NCI-H69 (cell line): ENCODE data around the gene FRMD5.

Source experiments
- DNase-seq: peaks from one replicate; lab custom pipeline; 2025; lab: John Stamatoyannopoulos, UW

FRMD5 gene

DNA sequence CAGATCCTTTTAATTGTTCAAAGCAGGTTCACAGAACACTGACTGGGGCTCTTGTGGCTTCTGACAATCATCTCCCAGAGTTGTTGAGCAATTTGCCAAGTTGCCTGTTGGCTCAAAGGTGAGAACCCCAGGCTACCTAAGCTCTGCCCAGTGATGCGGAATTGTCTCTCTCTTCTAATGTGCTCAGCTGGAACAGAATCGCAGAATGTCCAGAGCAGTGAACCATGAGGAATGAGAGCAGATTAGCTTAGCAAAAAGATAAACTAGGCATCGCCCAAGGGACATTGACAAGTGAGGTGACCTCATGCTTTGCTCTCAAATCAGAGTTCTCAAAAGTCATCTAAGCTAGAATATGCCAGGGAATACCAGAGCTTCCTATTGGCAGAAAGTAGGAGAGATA, 220.2 kb downstream of the FRMD5 start:
- peak; percentile 83 for DNase-seq

DNA sequence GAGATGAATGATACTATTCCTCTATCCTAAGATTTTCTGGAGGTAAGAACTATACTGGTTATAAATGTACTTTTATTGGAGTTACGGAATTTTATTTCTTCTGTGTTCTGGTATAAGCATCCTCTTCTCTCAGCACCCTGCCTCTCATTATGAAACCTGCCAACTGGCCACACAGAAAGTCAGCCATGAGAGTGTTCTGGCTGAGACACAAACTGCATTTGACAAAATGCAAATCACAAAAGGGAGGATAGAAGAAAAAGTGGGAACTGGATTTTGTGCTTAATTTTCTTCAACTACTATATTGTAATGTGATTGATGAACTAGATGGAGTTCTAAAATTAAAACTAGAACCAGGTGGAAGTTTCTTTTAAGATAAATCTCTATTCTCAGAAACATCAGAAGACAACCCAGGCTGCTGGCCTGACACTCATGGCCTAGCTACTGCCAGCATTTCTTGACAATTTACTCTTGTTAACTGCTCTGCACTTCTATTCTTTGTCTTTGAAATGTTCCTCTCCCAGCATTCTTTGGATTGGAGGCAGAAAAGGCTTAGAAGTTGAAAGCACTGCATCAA, 225.2 kb downstream of the FRMD5 start:
- no peak for DNase-seq

DNA sequence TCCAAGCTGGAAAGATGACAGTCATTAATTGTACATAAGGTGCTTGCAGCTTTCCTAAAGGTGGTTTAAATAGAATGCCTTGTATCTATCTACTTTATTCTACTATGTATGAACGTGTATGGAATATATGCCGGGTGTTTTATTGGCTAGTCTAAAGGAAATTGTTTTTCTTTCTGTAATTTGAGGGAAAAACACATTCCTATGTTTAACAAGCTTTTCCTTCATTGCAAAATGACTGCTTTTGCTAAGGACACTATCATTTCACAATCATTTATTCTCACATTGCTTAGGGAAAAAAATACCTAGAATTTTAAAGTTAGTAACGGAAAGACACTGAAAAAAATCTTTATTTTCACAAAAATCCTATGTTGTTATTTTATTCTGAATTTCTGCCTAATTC, 226.5 kb downstream of the FRMD5 start:
- no peak for DNase-seq

DNA sequence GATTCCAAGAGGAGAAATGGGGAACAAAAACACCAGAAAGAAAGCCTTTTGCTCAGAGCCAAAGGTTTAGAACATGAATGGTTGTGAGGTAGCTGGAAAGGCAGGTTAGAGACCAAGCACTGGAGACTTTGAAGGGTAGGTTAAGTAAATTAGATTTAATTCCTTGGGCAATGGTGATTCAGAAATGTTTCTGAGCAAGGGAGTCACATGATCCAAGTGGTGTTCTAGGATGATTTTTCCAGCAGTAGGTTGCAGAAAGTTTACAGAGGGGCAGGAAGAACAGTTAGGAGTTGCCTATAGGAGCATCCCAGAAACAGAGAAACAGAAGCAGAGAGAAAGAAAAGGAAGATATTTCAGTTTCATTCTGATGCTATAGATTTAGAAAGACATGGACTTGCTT, 228.4 kb downstream of the FRMD5 start:
- DNase-seq: no peak

DNA sequence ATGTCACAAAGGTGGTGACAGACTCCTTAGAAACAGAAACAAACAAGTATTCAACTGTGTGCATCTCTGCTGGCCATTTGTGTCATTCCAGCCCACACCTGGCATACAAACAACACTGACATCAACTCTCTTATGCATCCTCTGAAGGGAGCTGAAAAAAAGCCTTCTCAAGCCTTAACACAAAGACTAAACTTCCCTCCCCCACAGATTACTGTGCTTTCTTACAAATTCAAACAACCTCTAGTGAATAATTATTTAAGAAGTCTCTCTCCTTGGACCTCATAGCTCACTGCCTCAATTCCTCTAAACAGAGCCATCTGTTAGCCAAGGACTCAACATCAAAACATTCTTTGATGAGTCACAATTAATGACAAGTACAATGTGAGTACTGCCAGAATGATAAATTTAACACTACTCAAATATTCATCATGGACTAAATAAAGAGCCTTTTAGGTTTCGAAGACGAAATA, 236.2 kb downstream of the FRMD5 start:
- peak; percentile 66 for DNase-seq

DNA sequence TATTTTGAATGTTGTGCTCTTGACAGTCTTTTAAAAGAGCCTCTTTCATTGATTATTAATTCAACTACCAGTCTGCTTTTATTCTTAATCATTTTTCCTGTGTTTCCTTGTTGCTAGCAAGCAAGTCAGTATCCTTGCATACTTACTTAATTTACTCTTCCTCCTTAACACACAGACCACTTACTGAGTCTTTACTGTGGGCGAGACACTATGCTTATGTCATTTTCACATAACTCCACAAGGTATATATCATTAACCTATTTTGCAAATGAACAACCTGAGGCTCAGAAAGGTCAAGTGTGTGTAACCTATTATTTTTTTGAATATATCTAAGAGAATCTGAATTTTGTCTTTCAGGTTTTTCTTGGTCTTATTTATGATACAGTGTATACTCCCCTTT, 237.3 kb downstream of the FRMD5 start:
- no peak for DNase-seq

DNA sequence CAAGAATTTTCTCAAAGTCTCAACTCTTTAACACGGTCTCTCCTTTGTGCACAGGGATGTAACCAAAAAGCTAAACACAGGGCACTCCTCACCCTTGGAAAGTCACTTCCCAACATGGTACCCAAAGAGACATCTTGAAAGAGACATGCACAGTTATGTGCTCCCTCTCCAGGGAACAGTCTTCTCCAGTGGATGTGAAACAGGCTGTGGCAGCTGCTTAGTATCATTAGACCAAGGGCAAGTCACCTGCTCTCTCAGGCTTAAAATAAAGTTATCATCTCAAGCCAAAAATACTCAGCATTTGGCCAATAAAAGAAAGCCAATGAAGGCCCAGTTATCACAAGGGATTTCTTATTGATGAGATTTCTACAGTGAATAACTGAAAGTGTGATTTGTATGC, 239.9 kb downstream of the FRMD5 start:
- no peak for DNase-seq

DNA sequence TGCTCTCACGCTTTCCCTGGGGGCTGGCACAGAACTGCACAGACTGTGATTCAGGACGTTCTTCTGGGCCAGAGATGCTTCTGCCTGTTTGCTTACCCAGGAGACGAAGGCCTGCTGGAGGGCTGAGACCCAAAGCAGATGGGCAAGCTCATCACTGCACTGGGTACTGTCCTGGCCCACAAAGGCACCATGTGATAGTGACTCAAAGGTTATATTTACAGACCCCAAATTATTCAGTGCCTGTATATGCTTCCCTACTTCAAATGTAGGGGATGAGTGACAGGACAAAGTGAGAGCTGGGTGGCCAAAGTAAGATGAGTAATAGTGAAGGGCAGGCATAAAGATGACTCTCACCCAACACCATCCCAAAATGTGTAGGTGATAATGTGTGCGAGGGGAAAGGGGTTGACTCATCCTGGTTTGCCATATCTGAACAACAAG, 240.9 kb downstream of the FRMD5 start:
- DNase-seq: no peak

DNA sequence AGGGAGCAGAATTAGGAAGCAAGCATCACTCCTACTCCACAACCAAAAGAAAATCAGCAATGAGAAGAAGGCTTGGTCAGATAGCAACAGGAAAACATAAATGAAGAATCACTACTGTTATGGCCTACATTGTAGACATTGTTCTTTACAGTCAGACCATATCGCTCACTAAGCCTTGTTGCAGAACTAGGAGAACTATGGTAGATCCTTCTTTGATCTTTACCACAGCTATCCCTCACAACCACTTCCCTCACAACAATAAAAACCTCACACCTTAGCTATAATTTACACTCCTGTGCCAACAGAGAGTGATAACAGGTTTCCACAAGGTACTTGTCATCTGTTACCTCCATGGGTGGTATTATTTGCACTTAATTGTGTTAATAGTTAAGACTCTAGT, 241.7 kb downstream of the FRMD5 start:
- no peak for DNase-seq

DNA sequence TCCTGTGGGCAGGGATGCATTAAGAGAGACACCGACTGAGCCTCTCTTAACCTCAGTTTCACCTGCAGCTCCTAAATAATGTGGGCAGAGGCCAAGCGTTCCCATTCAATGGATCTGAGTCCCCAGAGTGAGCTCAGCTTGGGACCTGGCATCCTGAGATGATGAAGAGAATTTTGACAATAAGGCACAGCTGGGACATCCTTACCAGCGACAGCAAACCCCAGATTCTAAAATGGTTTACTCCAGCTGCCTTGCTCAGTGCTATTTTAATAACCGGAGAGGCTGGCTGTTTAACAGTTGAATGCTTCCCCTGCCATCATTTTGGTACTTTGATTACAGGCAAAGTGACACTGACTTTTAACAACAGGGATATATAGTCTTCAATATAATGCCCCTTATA, 244.5 kb downstream of the FRMD5 start:
- DNase-seq: no peak

DNA sequence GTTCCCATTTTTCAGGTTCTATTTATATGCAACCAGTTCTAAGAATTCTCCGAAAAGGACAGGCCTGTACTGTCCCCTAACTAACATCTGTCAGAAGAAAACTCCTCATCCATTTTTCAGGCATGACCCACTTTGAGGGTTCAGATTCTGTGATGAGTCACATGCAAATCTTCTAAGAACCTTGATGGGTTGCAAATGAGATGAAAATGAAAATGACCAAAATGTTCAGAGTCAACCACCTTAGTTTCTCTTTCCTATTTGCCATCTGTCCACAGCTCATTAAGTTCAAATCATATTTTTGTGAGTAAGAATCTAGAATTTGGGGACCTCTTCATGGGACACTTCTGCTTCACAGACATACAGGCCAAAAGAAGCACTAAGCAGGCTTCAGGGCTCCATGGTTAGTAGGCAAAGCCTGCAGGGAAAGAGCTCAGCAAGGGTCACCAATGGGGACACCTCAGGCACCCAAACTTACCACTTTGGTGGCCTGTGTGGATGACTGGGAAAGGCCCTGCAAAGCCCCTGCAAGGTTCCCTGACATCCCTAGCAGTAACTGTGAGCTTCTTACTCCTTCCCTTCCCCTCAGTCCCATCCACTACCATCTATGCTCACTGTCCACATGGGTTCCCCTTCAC, 246.3 kb downstream of the FRMD5 start:
- no peak for DNase-seq

DNA sequence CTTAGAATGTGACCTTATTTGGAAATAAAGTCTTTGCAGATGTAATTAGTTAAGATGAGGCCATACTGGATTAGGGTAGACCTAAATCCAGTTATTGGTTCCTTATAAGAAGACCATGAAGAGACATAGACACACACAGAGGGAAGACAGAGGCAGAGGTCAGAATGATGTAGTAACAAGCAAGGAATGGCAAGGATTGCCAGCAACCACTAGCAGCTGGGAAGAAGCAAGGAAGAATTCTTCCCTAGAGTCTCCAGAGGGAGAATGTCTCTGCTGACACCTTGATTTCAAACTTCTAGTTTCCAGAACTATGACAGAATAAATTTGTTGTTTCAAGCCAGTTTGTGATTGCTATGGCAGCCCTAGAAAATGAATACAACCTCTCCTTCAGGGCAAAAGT, 251.6 kb downstream of the FRMD5 start:
- DNase-seq: no peak

DNA sequence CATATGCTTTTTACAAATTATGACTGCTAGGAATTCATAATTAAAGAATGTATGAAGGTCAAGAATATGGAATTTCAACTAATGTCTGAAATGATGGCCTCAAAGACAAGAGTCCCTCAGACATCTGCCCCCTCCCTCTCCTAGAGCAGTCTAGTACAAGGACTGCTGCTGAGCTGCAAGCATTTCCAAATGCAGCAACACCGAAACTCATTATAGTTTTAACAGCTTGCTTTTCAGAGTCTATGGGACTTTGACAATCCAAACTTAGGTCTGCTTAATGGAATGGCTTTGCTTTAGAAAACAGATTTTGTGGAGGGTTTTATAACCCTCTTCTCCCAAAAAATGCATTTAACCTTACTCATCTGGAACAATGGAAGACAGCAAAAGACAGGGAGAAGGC, 252.9 kb downstream of the FRMD5 start:
- no peak for DNase-seq

DNA sequence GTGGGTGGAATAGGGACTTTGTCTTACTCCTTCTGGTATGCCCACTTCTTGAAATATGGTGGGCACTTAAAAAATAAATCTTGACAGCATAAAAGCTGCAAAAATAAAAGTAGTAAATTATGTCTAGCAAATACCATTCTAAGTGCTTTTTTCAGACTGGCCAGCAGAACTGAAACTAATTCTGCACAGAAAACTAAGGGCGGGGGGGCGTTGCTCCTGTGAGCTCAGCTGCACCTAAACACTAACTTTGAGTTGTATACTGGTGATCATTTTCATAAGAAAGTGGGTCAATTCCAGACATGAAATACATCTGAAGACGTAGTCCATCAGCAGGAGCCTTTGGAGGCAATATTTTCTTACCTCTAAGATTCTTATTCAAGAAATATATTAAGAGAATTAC, 253.5 kb downstream of the FRMD5 start:
- DNase-seq: no peak

DNA sequence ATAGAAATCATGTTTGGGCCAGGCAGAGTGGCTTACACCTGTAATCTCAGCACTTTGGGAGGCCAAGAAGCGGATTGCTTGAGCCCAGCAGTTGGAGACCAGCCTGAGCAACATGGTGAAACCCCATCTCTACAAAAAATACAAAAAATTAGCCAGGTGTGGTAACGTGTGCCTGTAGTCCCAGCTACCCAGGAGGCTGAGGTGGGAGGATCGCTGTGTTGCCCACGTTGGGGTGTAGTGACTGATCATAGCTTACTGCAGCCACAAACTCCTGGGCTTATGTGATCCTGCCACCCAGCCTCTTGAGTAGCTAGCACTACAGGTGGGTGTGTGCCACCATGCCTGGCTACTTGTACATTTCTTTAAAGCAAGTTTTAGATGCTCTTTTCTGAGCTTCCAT, 254.0 kb downstream of the FRMD5 start:
- no peak for DNase-seq

DNA sequence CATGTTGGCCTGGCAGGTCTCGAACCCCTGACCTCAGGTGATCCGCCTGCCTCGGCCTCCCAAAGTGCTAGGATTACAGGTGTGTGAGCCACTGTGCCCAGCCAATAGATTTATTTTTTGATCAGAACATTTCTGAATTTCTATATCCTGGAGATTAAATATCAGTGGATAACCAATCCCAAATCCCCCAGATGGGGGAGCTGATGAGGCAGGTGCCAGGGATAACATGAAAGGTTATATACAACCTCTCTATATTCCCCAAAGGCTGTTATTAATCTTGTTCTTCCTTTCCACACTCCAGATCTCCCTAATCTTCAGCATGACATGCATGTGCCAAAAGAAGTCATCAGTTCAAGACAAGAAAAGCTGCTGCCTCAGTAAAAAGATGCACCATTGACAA, 256.0 kb downstream of the FRMD5 start:
- peak; percentile 60 for DNase-seq

DNA sequence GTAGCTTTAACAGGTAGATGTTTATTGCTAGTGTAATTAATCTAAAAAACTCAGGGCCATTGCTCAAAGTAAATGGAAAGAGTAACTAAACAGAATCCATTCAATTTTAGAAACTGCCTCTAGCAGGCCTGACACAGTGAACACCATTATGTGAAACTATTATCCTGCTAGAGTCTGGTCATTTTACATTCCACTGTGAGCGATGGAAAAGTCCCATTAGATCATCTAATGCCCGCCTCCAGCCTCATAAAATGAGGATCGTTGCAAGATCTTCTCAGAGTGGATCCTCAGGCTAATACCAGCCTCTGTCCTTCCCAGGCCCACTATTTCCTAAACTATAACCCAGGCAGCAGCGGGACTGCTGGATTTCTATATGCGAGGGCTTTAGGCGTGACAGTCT, 260.6 kb downstream of the FRMD5 start:
- no peak for DNase-seq

DNA sequence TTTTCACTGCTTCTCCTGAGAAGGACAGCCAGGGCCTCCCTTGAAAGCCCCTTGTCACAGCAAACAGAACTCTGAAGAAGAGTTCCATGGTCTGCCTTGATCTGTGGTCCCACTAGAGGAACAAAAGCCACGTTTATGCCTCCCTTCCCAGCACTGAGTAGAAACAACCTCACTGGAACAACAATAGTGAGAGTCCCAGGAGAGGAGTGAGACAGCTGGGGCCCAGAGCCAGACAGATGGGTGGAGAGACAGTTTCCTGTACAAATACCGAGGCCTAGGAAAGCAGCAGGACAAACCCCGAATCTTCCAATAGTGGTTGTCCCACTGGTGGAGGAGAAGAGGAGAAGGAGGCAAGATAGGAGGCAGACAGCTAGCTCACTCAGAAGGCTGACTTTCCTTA, 262.2 kb downstream of the FRMD5 start:
- peak; percentile 88 for DNase-seq

DNA sequence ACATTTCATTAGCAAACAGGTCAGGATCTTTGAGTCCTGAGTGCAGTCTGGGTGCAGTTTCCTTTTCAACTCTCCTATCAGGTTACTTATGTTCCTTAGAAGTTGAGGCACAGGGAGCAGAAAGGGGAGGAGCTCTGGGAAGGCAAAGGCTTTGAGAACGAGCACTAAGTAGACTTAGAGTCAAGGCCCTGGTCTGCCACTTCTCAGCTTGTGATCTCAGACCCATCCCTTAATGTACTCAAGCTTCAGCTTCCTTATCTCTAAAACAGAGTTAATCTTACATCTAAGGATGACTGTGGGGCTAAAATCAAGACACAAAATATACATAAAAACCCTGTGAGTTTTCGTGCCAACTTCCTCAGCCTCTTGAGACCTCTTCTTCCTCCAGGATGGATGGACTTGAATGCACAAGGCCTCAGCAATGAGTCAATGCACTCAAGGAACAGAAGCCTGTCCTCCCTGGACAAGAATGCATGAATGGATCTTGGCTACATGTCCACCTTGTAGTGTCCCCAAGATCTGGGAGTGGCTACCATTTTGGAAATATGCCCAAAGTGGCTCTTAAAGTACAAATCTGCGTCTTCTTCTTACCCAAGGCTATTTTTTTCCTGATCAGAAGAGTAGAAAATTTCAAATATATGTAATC, 263.2 kb downstream of the FRMD5 start:
- no peak for DNase-seq

DNA sequence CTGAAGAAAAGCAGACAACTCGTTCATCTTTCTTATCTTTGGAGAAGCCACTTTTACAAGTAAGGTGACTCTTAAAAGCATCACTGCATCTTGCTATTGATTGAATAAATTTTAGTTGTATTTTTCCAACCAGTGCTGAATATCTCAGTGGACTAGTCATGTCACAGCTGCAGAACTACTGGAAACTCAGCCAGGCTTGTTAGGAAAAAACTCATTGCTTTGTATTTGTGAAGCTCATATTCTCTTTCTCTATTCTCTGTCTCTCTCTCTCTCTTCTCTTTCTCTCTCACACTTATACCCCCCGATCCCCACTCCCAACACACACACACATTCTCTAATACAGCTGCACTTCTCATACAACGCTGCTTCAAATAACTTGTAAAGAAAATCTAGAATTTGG, 264.0 kb downstream of the FRMD5 start:
- no peak for DNase-seq

DNA sequence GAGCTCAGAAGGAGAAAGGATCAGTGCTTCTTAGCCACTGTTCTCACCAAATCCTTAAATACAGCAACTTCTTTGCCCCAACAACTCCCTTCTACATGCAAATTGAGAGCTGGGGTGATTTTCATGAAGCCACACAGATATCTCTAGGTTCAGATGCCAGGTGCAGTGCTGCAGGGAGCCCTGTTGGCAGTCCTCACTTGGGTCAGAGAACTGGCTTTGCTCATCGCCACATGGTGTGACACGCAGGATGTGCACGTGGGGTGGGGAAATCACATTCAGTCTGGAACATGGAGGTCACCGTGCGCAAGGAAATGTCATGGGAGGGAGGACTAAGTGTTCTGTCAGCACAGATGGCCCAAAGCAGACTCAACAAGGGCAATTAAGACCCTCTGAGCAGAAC, 264.5 kb downstream of the FRMD5 start:
- no peak for DNase-seq

DNA sequence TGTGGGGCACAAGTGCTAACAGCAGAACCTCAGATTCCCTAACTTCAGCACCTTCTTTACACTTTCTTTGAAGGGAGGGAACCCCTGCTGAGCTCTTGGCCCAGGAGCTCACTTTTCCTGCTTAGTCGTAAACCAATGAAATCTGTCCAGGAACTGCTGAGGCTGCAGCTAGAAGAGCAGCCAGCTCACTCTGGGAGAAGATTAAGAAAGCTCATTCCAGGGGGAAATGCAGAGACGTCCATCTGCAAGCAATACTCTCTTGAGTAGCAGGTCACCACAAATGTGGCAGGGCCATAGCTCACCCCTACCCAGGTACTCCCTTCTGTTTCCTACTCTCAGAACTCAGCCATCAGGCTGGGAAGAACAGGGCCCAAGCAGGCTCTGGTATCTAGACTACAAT, 265.0 kb downstream of the FRMD5 start:
- peak; percentile 50 for DNase-seq

DNA sequence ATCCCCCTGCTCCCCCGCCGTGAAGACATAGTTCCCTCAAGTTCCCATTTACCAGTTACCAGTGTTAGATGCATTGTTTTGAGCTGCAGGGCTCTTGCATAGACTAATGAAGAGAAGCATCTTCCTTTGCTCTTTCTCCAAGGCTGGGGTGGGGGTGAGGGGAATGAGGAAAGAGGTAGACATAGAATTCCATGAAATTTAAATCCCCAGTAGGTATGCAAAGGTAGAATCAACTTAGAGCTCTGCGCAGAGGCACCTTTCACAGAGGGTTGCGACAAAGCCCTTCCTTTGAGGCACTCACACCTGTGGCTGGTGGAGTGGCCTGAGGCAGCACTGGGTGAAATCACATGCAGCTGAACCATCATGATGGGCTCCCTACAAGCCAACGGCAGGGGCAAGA, 266.9 kb downstream of the FRMD5 start:
- no peak for DNase-seq

DNA sequence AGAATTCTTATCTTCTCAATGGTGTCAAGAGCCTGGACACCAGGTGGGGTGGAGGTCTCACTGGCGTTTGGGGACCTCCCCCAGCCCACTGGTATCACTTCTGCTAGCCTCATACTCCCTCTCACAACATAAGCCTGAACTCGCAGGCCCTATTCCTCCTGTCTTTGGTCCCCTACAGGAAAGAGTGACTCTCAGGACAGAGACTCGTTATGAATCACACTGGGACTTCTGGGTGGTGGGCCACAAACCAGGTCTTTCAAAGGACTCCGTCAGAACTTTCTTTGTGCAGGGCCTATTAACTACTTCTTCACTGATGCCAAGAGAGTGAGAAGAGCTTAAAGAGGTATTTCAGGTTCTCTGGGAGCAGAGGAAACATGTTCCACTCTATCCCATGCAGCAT, 267.9 kb downstream of the FRMD5 start:
- DNase-seq: no peak
